SK-N-SH treated with all-trans-retinoic acid at 6 μM for 48 hours (cell line): ENCODE measurements around the gene GPR12.

Experiments
- ATAC-seq: fragments of 200-7000 bp; cut with Tn5 transposase; 3 replicates; pipeline ENCODE4 v1.9.1; 2020; ENCODE audit warnings: mild to moderate bottlenecking, moderate library complexity
- ARNTL ChIP-seq: fragments of 450-650 bp; formaldehyde crosslinking; IDR thresholded peaks from 2 replicates; pipeline ENCODE4 v1.5.0; 2020; ENCODE audit warnings: low read depth, mild to moderate bottlenecking, moderate library complexity, borderline replicate concordance
- CREB5 ChIP-seq: fragments of 250-450 bp; sonication (Bioruptor Pico); IDR thresholded peaks from 2 replicates; pipeline ENCODE4 v1.5.1; 2020; ENCODE audit warnings: low read depth, mild to moderate bottlenecking, moderate library complexity
- CSDC2 ChIP-seq: fragments of 250-450 bp; sonication (Bioruptor Pico); IDR thresholded peaks from 2 replicates; pipeline ENCODE4 v1.5.0; 2020; ENCODE audit warnings: mild to moderate bottlenecking, moderate library complexity
- CSRNP3 ChIP-seq: fragments of 250-450 bp; sonication (Bioruptor Pico); IDR thresholded peaks from 2 replicates; pipeline ENCODE4 v1.5.1; 2021; ENCODE audit warnings: mild to moderate bottlenecking, moderate library complexity
- ESRRG ChIP-seq: fragments of 250-450 bp; sonication (Bioruptor Pico); IDR thresholded peaks from 2 replicates; pipeline ENCODE4 v1.6.1; 2021; ENCODE audit warnings: mild to moderate bottlenecking
- GLIS3 ChIP-seq: fragments of 250-450 bp; sonication (Bioruptor Pico); IDR thresholded peaks from 2 replicates; pipeline ENCODE4 v1.5.0; 2020; ENCODE audit warnings: mild to moderate bottlenecking, moderate library complexity
- ISL1 ChIP-seq: fragments of 250-450 bp; sonication (Bioruptor Pico); IDR thresholded peaks from 2 replicates; pipeline ENCODE4 v2.1.2; 2022; ENCODE audit warnings: mild to moderate bottlenecking, moderate library complexity
- OSR1 ChIP-seq: fragments of 250-450 bp; sonication (Bioruptor Pico); IDR thresholded peaks from 2 replicates; pipeline ENCODE4 v1.8.0; 2022; ENCODE audit warnings: moderate library complexity, mild to moderate bottlenecking, inconsistent platforms
- PATZ1 ChIP-seq: fragments of 250-450 bp; sonication (Bioruptor Pico); IDR thresholded peaks from 2 replicates; pipeline ENCODE4 v1.8.0; 2020; ENCODE audit warnings: mild to moderate bottlenecking, moderate library complexity, borderline replicate concordance
- POU6F1 ChIP-seq: fragments of 250-450 bp; sonication (Bioruptor Pico); IDR thresholded peaks from 2 replicates; pipeline ENCODE4 v1.8.0; 2021; ENCODE audit warnings: low read depth, mild to moderate bottlenecking, moderate library complexity, borderline replicate concordance
- PPARA ChIP-seq: fragments of 250-450 bp; sonication (Bioruptor Pico); IDR thresholded peaks from 2 replicates; pipeline ENCODE4 v1.5.0; 2020; ENCODE audit warnings: mild to moderate bottlenecking, borderline replicate concordance
- SNAI2 ChIP-seq: fragments of 250-450 bp; sonication (Bioruptor Pico); IDR thresholded peaks from 2 replicates; pipeline ENCODE4 v1.5.0; 2020; ENCODE audit warnings: mild to moderate bottlenecking, moderate library complexity
- TCF4 ChIP-seq: fragments of 250-450 bp; sonication (Bioruptor Pico); IDR thresholded peaks from 2 replicates; pipeline ENCODE4 v1.8.0; 2021; ENCODE audit warnings: mild to moderate bottlenecking, moderate library complexity, borderline replicate concordance
- TOX ChIP-seq: fragments of 250-450 bp; sonication (Bioruptor Pico); IDR thresholded peaks from 2 replicates; pipeline ENCODE4 v1.8.0; 2021; ENCODE audit warnings: mild to moderate bottlenecking, moderate library complexity, borderline replicate concordance
- ZC3H10 ChIP-seq: fragments of 250-450 bp; sonication (Bioruptor Pico); IDR thresholded peaks from 2 replicates; pipeline ENCODE4 v1.5.1; 2021; ENCODE audit warnings: mild to moderate bottlenecking, moderate library complexity
- ZFP3 ChIP-seq: fragments of 250-450 bp; sonication (Bioruptor Pico); IDR thresholded peaks from 2 replicates; pipeline ENCODE4 v1.5.0; 2020; ENCODE audit warnings: mild to moderate bottlenecking, moderate library complexity
- ZFP30 ChIP-seq: fragments of 450-650 bp; formaldehyde crosslinking; IDR thresholded peaks from 2 replicates; pipeline ENCODE4 v1.5.0; 2022; ENCODE audit warnings: mild to moderate bottlenecking, moderate library complexity
- ZNF565 ChIP-seq: fragments of 450-650 bp; formaldehyde crosslinking; conservative IDR thresholded peaks from 2 replicates; pipeline ENCODE4 v1.5.0; 2020; ENCODE audit warnings: low read depth, mild to moderate bottlenecking, moderate library complexity
- ZNF70 ChIP-seq: fragments of 450-650 bp; formaldehyde crosslinking; IDR thresholded peaks from 2 replicates; pipeline ENCODE4 v1.5.0; 2020; ENCODE audit warnings: mild to moderate bottlenecking, moderate library complexity
- ZNF8 ChIP-seq: fragments of 450-650 bp; formaldehyde crosslinking; IDR thresholded peaks from 2 replicates; pipeline ENCODE4 v1.5.0; 2020; ENCODE audit warnings: mild to moderate bottlenecking, moderate library complexity
- TF ChIP-seq, protein P1 (sequence below): fragments of 250-450 bp; sonication (Bioruptor Pico); IDR thresholded peaks from 2 replicates; pipeline ENCODE4 v1.5.0; 2020; ENCODE audit warnings: mild to moderate bottlenecking, moderate library complexity

GPR12 gene

DNA sequence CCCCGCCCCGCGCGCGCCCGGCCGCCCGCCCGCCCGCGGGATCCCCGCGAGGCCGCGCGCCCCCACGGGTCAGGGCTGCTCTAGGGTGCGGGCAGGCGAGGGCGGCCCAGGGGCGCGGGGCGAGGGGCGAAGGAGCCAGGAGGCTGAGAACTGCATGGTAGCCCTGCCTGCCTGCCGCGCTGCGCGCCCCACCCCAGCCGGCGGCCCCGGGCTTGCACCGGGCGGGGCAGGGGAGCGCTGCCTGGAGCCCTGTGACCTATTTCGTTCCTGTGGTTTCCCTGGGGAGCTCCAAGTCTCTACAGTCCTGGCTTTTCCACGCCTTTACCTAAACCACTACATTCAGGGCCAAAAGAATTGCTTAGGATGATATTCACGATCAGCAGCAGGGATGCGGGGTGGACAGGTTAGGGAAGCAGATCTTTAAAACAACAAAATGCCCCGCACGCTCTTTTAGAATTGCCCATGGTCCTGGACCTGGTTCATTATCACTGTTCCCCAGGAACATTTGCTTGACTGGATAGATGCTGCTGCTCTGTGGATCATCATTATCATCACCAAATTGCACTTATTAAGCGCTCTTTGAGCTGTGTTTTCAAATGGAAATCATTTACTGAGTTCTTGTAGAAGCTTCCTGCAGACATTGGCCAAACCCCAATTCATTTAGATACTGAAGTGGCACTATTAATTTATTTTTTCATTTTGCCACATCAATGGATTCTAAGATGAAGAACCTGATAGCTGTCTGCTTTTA is 421 bp upstream of the GPR12 start:
- TF ChIP-seq OSR1 (CRISPR knock-in tag) = no peak
- no peak for TF ChIP-seq ZFP30 (CRISPR knock-in tag)
- TF ChIP-seq, protein P1, sequence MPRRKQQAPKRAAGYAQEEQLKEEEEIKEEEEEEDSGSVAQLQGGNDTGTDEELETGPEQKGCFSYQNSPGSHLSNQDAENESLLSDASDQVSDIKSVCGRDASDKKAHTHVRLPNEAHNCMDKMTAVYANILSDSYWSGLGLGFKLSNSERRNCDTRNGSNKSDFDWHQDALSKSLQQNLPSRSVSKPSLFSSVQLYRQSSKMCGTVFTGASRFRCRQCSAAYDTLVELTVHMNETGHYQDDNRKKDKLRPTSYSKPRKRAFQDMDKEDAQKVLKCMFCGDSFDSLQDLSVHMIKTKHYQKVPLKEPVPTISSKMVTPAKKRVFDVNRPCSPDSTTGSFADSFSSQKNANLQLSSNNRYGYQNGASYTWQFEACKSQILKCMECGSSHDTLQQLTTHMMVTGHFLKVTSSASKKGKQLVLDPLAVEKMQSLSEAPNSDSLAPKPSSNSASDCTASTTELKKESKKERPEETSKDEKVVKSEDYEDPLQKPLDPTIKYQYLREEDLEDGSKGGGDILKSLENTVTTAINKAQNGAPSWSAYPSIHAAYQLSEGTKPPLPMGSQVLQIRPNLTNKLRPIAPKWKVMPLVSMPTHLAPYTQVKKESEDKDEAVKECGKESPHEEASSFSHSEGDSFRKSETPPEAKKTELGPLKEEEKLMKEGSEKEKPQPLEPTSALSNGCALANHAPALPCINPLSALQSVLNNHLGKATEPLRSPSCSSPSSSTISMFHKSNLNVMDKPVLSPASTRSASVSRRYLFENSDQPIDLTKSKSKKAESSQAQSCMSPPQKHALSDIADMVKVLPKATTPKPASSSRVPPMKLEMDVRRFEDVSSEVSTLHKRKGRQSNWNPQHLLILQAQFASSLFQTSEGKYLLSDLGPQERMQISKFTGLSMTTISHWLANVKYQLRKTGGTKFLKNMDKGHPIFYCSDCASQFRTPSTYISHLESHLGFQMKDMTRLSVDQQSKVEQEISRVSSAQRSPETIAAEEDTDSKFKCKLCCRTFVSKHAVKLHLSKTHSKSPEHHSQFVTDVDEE = no peak
- TF ChIP-seq ISL1 (CRISPR knock-in tag) = no peak
- no peak for TF ChIP-seq CREB5 (CRISPR knock-in tag)
- no peak for TF ChIP-seq ESRRG (CRISPR knock-in tag)
- no peak for TF ChIP-seq ZNF565 (CRISPR knock-in tag)
- no peak for TF ChIP-seq CSDC2 (CRISPR knock-in tag)
- TF ChIP-seq GLIS3 (CRISPR knock-in tag) = no peak
- TF ChIP-seq ZNF8 = no peak
- no peak for TF ChIP-seq ZFP3 (CRISPR knock-in tag)
- no peak for TF ChIP-seq ARNTL
- no peak for TF ChIP-seq POU6F1
- TF ChIP-seq SNAI2 = no peak
- no peak for TF ChIP-seq ZNF70 (CRISPR knock-in tag)
- no peak for TF ChIP-seq TOX (CRISPR knock-in tag)
- no peak for TF ChIP-seq PPARA (CRISPR knock-in tag)
- TF ChIP-seq ZC3H10 = no peak
- no peak for TF ChIP-seq PATZ1 (CRISPR knock-in tag)
- no peak for TF ChIP-seq CSRNP3
- no peak for ATAC-seq

GRCh38 chr13:26759249-26759906 is 1.2 kb downstream of the GPR12 start:
- no peak for TF ChIP-seq ZC3H10
- no peak for TF ChIP-seq TCF4
- TF ChIP-seq ARNTL = no peak
- peak; percentile 47; the same call in 2 of the 3 replicates for ATAC-seq

- no peak for ATAC-seq
- TF ChIP-seq ZFP3 (CRISPR knock-in tag) (no peak), PPARA (CRISPR knock-in tag) (no peak), OSR1 (CRISPR knock-in tag) (no peak), ESRRG (CRISPR knock-in tag) (no peak), POU6F1 (no peak), TCF4 (no peak), ARNTL (no peak), PATZ1 (CRISPR knock-in tag) (no peak), ZNF70 (CRISPR knock-in tag) (no peak), TOX (CRISPR knock-in tag) (no peak)
Measured at GRCh38 chr13:26758496-26759157, 2.0 kb downstream of the GPR12 start.
